Heart right ventricle (tissue), 16 donors: ENCODE measurements around the gene ANO10. TPM values are rescaled to one million over a fixed set of nuclear protein-coding genes. Genes with fewer than 3 reads are reported as not detected.
"Not testable (repeated sequence)": the region's sequence is repeated elsewhere in the genome, so short reads cannot be mapped to it uniquely, and the experiment has no call there.

ENCODE experiments used
- ATAC-seq, 8 donors: fragments of 200-7000 bp; cut with Tn5 transposase; one replicate each; pipeline ENCODE4 v1.9.1; 2020; ENCODE audit warnings: mild to moderate bottlenecking in 8 of 8, moderate library complexity in 8 of 8, moderate number of reproducible peaks in 1 of 8
- DNase-seq, 2 donors: peaks; one replicate each; pipeline ENCODE4 v3.0.0-alpha.2; 2020
- H3K27ac ChIP-seq, 10 donors: fragments of 200-600 bp; sonication (generic) in 2 of 10; one replicate each; pipeline versions ENCODE4 v1.5.0 to v1.8.0; 2020 to 2022; ENCODE audit warnings: mild to moderate bottlenecking in 3 of 10
- H3K27me3 ChIP-seq, 7 donors: fragments of 200-600 bp; one replicate each; pipeline ENCODE4 v1.8.0; 2021 to 2022; ENCODE audit warnings: mild to moderate bottlenecking in 2 of 7
- H3K36me3 ChIP-seq, 9 donors: fragments of 200-600 bp; sonication (generic) in 1 of 9; one replicate each; pipeline versions ENCODE4 v1.5.0 to v1.8.0; 2020 to 2022; ENCODE audit warnings: mild to moderate bottlenecking in 2 of 9
- H3K4me1 ChIP-seq, 9 donors: fragments of 200-600 bp; sonication (generic) in 1 of 9; one replicate each; pipeline versions ENCODE4 v1.5.0 to v1.8.0; 2020 to 2022; ENCODE audit warnings: mild to moderate bottlenecking in 4 of 9
- H3K4me3 ChIP-seq, 10 donors: fragments of 200-600 bp; sonication (generic) in 2 of 10; one replicate each; pipeline versions ENCODE4 v1.5.0 to v1.8.0; 2020 to 2022; ENCODE audit warnings: mild to moderate bottlenecking in 7 of 10, moderate library complexity in 2 of 10
- H3K9me3 ChIP-seq, 11 donors: fragments of 200-600 bp in 10 of 11; sonication (generic) in 2 of 11; one replicate each; pipeline versions ENCODE4 v1.5.0 to v1.8.0; 2013 to 2022; ENCODE audit warnings: mild to moderate bottlenecking in 2 of 11, control low read depth in 1 of 11, moderate library complexity in 1 of 11
- WGBS, 2 donors: extraction: QIAGEN DNeasy Blood & Tissue Kit; methylation state at CpG; one replicate each; pipeline ENCODE4 v1.1.7; 2013; ENCODE audit warnings: inconsistent platforms in 1 of 2; 5-methylcytosine and 5-hydroxymethylcytosine counted together
- intact Hi-C, 10 donors: fragments of 100-400 bp; cut with DNase I; formaldehyde crosslinking; loops; one replicate each; pipeline versions ENCODE4 v1.11.1 to v1.14.2; 2022
- polyA plus RNA-seq, 2 donors: library from polyadenylated mRNA; stranded (reverse); fragments of 200-250 nt; gene quantifications; one replicate each; pipeline ENCODE4 v1.2.3, GENCODE V29; 2013
- total RNA-seq, 10 donors: library from RNA; stranded (reverse); fragmentation: NEBNext Ultra II Directional in 3 of 10; extraction: Animal tissue kit (Norgen Biotek cat#: 25700) in 3 of 10; gene quantifications; one replicate each; pipeline versions ENCODE4 v1.2.1 to v1.2.4, GENCODE V29; 2021 to 2023
- TF ChIP-seq, protein P1 (sequence below), 9 donors: fragments of 200-600 bp; sonication (generic) in 2 of 9; IDR thresholded peaks; one replicate each; pipeline versions ENCODE4 v1.5.0 to v1.8.0; 2021 to 2022; ENCODE audit warnings: antibody characterized with exemption in 9 of 9, mild to moderate bottlenecking in 5 of 9, moderate library complexity in 1 of 9
- donor health status: Arrhythmogenic right ventricular cardiomyopathy.
- donor health status: ischemic (EF 13 %, LVEDD 7.1; RV severe dilation, severe dysfunction).
- donor health status: healthy with polysubstance abuse.
- donor health status: DM: no; HTN: yes; CAD: no.
- donor health status: DM: no; HTN: no; CAD: no.
- donor health status: ischemic (EF 25% LVEDD 6.9; RV normal size, moderate dysfunction).
- donor health status: ischemic (EF 25% LVEDD 5.7; RV mildly dilated, moderate dysfunction).
- donor health status: healthy.
- donor health status: DM: yes; HTN: yes; CAD: no.
- donor health status: Ischemic cardiomyopathy.
- donor health status: ischemic (EF 35%, LVEDD 5.7; RV mildly dilated, moderate dysfunction).
- donor health status: nonischemic (EF 11% LVEDD 7.7; RV severe dilation, severe dysfunction).
- donor health status: DM: yes; HTN: yes; CAD: no.
- donor health status: PGD.
- donor health status: ischemic (EF 29% LVEDD 5.4; RV normal size, mild dysfunction).
- donor health status: nonischemic (EF 23%, LVEDD 6.1; RV moderate dilation, normal function).

The ANO10 gene
- total and polyA plus RNA-seq, 12 donors = 7.1 to 24.2 (median 13.3) TPM

DNA sequence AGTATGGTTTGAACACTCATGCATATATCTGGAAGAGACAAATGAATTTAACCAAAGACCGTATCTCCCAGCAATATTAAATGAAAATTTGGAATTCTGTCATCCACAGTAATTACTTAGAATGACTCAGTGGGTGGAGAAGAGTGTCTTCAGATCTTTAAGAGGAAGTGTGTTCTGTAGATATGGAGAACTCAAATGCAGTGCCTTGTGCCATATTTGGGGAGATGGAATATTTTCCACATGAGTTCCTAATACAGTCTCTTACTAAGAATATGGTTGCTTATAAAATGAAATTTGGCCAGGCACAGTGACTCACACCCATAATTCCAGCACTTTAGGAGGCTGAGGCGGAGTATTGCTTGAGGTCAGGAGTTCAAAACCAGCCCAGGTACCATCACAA, 40.5 kb downstream of the ANO10 start:
- Histone ChIP-seq H3K9me3 (no peaks in the 10 kb centered on the region), H3K27ac (no peak overlapping the region), H3K27me3 (no peaks in the 10 kb centered on the region), H3K4me1 (peaks cover 0 to 22% (median 8%) of the 10 kb centered on the region in 9 donors), H3K36me3 (peaks cover 0 to 26% (median 5%) of the 10 kb centered on the region in 9 donors), H3K4me3 (no peak overlapping the region)
- TF ChIP-seq, protein P1, sequence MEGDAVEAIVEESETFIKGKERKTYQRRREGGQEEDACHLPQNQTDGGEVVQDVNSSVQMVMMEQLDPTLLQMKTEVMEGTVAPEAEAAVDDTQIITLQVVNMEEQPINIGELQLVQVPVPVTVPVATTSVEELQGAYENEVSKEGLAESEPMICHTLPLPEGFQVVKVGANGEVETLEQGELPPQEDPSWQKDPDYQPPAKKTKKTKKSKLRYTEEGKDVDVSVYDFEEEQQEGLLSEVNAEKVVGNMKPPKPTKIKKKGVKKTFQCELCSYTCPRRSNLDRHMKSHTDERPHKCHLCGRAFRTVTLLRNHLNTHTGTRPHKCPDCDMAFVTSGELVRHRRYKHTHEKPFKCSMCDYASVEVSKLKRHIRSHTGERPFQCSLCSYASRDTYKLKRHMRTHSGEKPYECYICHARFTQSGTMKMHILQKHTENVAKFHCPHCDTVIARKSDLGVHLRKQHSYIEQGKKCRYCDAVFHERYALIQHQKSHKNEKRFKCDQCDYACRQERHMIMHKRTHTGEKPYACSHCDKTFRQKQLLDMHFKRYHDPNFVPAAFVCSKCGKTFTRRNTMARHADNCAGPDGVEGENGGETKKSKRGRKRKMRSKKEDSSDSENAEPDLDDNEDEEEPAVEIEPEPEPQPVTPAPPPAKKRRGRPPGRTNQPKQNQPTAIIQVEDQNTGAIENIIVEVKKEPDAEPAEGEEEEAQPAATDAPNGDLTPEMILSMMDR (IDR thresholded peaks at IDR 0.05) = no peak
- DNase-seq = no peak
- WGBS, 2 donors = 50 to 79% methylated on average over 2 of the region's 2 CpGs
- no peak for ATAC-seq
- intact Hi-C loops = no loop called here

DNA sequence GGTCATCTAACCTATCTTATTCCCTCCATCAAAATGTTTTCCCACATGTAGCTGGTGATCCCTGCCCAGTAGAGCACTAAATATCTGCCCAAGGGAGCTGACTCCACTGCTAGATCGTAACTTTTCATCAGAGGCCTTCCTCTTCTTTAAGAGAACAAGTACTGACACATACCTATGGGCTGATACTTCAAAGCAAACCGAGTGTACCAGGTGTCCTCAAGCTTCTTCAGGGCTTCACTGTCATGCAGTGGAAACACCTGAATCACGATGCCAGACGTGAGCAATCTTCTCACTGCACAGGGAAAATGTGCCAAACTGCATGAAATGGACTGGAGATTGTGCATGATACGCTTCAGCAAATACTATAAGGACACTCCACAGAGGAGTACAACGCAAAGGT, 41.6 kb downstream of the ANO10 start:
- WGBS, 2 donors = 95 to 96% methylated on average over 6 of the region's 6 CpGs
- Histone ChIP-seq H3K27ac (no peak overlapping the region), H3K4me3 (no peak overlapping the region), H3K4me1 (peaks cover 0 to 19% (median 8%) of the 10 kb centered on the region in 9 donors), H3K36me3 (peaks cover 0 to 37% (median 7%) of the 10 kb centered on the region in 9 donors), H3K27me3 (no peaks in the 10 kb centered on the region), H3K9me3 (no peaks in the 10 kb centered on the region)
- ATAC-seq = no peak
- DNase-seq = no peak
- intact Hi-C loops = no loop called here
- TF ChIP-seq, protein P1 (IDR thresholded peaks at IDR 0.05) = no peak

DNA sequence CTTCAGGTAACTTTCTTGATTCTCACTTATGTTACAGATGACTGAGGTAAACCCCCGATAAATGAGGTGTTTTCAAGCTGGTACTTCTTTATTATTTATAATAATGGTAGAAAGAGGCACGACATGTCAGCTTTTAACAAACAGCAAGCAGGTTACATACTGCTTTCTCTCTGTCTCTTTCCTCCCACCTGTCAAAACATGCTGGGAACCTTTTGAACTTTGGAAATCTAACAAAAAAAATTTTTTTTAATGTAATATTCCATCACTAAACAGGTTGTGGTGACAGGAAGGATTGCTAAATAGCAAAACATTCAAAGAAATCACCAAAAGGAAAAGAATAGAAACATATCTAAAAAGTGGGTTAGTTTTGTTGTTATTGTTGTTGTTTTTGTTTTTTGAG, 48.2 kb downstream of the ANO10 start:
- peaks cover 0 to 37% (median 2%) of the 10 kb centered on the region in 9 donors for H3K36me3 ChIP-seq
- H3K27me3 ChIP-seq = no peaks in the 10 kb centered on the region
- no peaks in the 10 kb centered on the region for H3K9me3 ChIP-seq
- WGBS, 2 donors = 94 to 96% methylated on average over 2 of the region's 2 CpGs
- TF ChIP-seq, protein P1 (IDR thresholded peaks at IDR 0.05) = no peak
- ATAC-seq (no peak), DNase-seq (no peak)
- no peaks in the 10 kb centered on the region for H3K4me1 ChIP-seq
- no peak overlapping the region for H3K4me3 ChIP-seq
- intact Hi-C loops = no loop called here
- no peak overlapping the region for H3K27ac ChIP-seq

DNA sequence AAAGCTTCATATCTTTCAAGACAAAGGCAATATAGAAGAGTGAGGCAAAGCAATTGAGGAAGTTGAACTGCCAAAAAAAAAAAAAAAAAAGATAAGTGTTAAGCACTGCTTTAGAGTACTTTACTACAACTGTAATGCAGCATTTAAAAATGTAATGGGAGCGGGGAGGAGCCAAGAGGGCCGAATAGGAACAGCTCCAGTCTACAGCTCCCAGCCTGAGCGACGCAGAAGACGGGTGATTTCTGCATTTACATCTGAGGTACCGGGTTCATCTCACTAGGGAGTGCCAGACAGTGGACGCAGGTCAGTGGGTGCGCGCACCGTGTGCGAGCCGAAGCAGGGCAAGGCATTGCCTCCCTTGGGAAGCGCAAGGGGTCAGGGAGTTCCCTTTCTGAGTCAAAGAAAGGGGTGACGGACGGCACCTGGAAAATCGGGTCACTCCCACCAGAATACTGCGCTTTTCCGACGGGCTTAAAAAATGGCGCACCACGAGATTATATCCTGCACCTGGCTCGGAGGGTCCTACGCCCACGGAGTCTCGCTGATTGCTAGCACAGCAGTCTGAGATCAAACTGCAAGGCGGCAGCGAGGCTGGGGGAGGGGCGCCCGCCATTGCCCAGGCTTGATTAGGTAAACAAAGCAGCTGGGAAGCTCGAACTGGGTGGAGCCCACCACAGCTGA, 56.0 kb downstream of the ANO10 start:
- 89 to 90% methylated on average over 16 to 22 of the region's 30 CpGs for WGBS, 2 donors
- not testable (repeated sequence) for H3K9me3 ChIP-seq

DNA sequence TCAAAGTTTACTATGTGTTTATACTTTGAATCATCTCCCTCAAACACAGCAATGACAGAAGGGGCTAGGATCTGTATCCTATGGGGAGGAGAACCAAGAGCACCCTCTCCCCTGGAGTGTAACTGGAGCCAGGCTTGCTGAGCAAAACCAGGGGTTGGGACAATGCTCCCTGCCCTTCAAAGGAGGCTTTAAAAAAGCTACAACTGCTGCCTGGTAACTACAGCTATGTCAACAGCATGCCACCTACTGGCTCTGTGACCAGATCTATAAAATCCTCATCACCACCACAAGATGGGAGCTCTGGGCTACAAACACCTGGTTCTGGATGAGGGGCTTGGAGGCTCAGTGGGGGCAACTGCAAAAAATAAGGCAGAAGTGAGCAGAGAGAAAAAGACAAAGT, 61.9 kb downstream of the ANO10 start:
- TF ChIP-seq, protein P1 (IDR thresholded peaks at IDR 0.05) = peak in 1 of 9 donors; percentile 14
- intact Hi-C loops = loop anchor here in 1 of 10 donors (10.0 kb wide), 1 partner anchor 195 kb away; no protein-coding TSS in a partner anchor
- Histone ChIP-seq H3K36me3 (peaks cover 0 to 49% (median 8%) of the 10 kb centered on the region in 9 donors), H3K4me1 (no peaks in the 10 kb centered on the region), H3K27ac (no peak overlapping the region), H3K27me3 (no peaks in the 10 kb centered on the region), H3K4me3 (no peak overlapping the region), H3K9me3 (no peaks in the 10 kb centered on the region)
- DNase-seq = no peak
- ATAC-seq = peak in 2 of 8 donors; percentile 47 to 50

More for the DNA sequence above, 56.0 kb downstream of the ANO10 start:
- H3K4me3 ChIP-seq, ATAC-seq, H3K4me1 ChIP-seq, DNase-seq, H3K27me3 ChIP-seq, H3K27ac ChIP-seq, intact Hi-C loops: not testable (repeated sequence)
- H3K36me3 ChIP-seq = peaks cover 0 to 19% (median 0%) of the 10 kb centered on the region in 9 donors
